GM12878 (cell line): Measurements from ENCODE around the gene MOK. TPM values are rescaled to one million over a fixed set of nuclear protein-coding genes. Genes with fewer than 3 reads are reported as not detected.

Experiments used
- ATAC-seq: fragments of 200-7000 bp; cut with Tn5 transposase; 3 replicates; pipeline ENCODE4 v1.9.1; 2020; ENCODE audit warnings: mild to moderate bottlenecking, moderate library complexity
- BruUV-seq: library from RNA; stranded (reverse); fragments of 400-500 nt; replicated peaks from 2 replicates; lab custom pipeline; 2021; lab: Mats Ljungman, UMichigan
- CTCF ChIA-PET: fragments of 300-600 bp; sonication (Branson Sonifier 250); formaldehyde crosslinking; extraction: SDS; loops from one replicate; lab custom pipeline; 2021; ENCODE audit warnings: inconsistent platforms; lab: Yijun Ruan, JAX
- POLR2A ChIA-PET: fragments of 350-600 bp; formaldehyde crosslinking; extraction: SDS; loops from one replicate; lab custom pipeline; 2021; ENCODE audit warnings: inconsistent platforms; lab: Charles Lee
- RAD21 ChIA-PET: fragments of 300-600 bp; sonication (Branson Sonifier 250); formaldehyde crosslinking; loops from one replicate; lab custom pipeline; 2023; ENCODE audit warnings: antibody characterized with exemption; ENCODE audit not compliant: unreplicated experiment; lab: Charles Lee
- SMC1A ChIA-PET: fragments of 300-600 bp; sonication (Branson Sonifier 250); formaldehyde crosslinking; loops from one replicate; lab custom pipeline; 2023; ENCODE audit not compliant: unreplicated experiment, uncharacterized antibody; lab: Charles Lee
- DNase-seq: peaks from one replicate; pipeline ENCODE4 v3.0.0-alpha.2; 2011; ENCODE audit warnings: low read depth, low spot score
- FAIRE-seq: peaks from 3 replicates; lab custom pipeline; 2011; peaks lifted over from hg19 to GRCh38; lab: Jason Lieb, UNC
- H2AFZ ChIP-seq: 2 replicates; pipeline ENCODE4 v1.6.0; 2011; ENCODE audit warnings: low read depth, low read length, control low read depth; ENCODE audit not compliant: control insufficient read depth
- H3K27ac ChIP-seq: 2 replicates; pipeline ENCODE4 v1.5.1; 2011; ENCODE audit warnings: control low read depth; ENCODE audit not compliant: control insufficient read depth, insufficient read depth
- H3K27me3 ChIP-seq, 2 experiments: replicated peaks in 1 of 2; 2 replicates each; pipeline versions ENCODE4 v1.6.0 to v1.6.1; 2011; ENCODE audit warnings: low read length in 1 of 2; ENCODE audit not compliant: control insufficient read depth in 2 of 2, insufficient read depth in 2 of 2
- H3K36me3 ChIP-seq, 2 experiments: 2 replicates each; pipeline ENCODE4 v1.5.1; 2011; ENCODE audit warnings: low read length in 1 of 2; ENCODE audit not compliant: control insufficient read depth in 2 of 2, insufficient read depth in 2 of 2
- H3K4me1 ChIP-seq: 2 replicates; pipeline ENCODE4 v1.6.1; 2011; ENCODE audit warnings: mild to moderate bottlenecking, low read length, moderate library complexity, mixed read lengths; ENCODE audit not compliant: control insufficient read depth, insufficient read depth
- H3K4me2 ChIP-seq: 2 replicates; pipeline ENCODE4 v1.6.0; 2011; ENCODE audit warnings: control low read depth; ENCODE audit not compliant: control insufficient read depth, insufficient read depth
- H3K4me3 ChIP-seq: fragments of 200-600 bp; sonication (generic); 2 replicates; pipeline ENCODE4 v1.5.1; 2016
- H3K79me2 ChIP-seq: 2 replicates; pipeline ENCODE4 v1.6.0; 2011; ENCODE audit warnings: low read length; ENCODE audit not compliant: control insufficient read depth, insufficient read depth
- H3K9ac ChIP-seq: 2 replicates; pipeline ENCODE4 v1.8.0; 2011; ENCODE audit warnings: low read length, control low read depth, mixed read lengths; ENCODE audit not compliant: control insufficient read depth, insufficient read depth
- H3K9me3 ChIP-seq: replicated peaks from 3 replicates; pipeline ENCODE4 v1.5.1; 2011; ENCODE audit warnings: mild to moderate bottlenecking, low read length; ENCODE audit not compliant: control insufficient read depth, insufficient read depth
- H4K20me1 ChIP-seq: 2 replicates; pipeline ENCODE4 v1.6.0; 2011; ENCODE audit not compliant: control insufficient read depth, insufficient read depth
- BRCA1 ChIP-seq: IDR thresholded peaks from 2 replicates; pipeline ENCODE4 v1.6.1; 2011; ENCODE audit warnings: low read depth, low read length, improper control_type of control experiment
- CBX3 ChIP-seq: fragments of 200-600 bp; sonication (generic); IDR thresholded peaks from 2 replicates; pipeline ENCODE4 v1.6.1; 2016; ENCODE audit warnings: low read depth, borderline replicate concordance
- CEBPB ChIP-seq, 2 experiments: fragments of 150-350 bp in 1 of 2; IDR thresholded peaks; 2 replicates each; pipeline ENCODE4 v1.6.1; 2012 to 2014; ENCODE audit warnings: low read depth in 2 of 2, low read length in 2 of 2, borderline replicate concordance in 1 of 2, inconsistent platforms in 1 of 2
- CTCF ChIP-seq, 3 experiments: IDR thresholded peaks in 2 of 3; conservative IDR thresholded peaks in 1 of 3; 2 replicates each; pipeline ENCODE4 v1.5.1; 2011; ENCODE audit warnings: low read depth in 3 of 3, low read length in 3 of 3, mild to moderate bottlenecking in 3 of 3, control low read depth in 2 of 3, moderate library complexity in 2 of 3, inconsistent platforms in 1 of 3, mixed read lengths in 1 of 3; ENCODE audit not compliant: control insufficient read depth in 2 of 3, insufficient read depth in 1 of 3; ENCODE audit errors: extremely low read depth in 1 of 3
- E2F4 ChIP-seq: IDR thresholded peaks from 2 replicates; pipeline ENCODE4 v1.6.1; 2012; ENCODE audit warnings: low read depth, low read length, improper control_type of control experiment
- E4F1 ChIP-seq: fragments of 450-650 bp; IDR thresholded peaks from 2 replicates; pipeline ENCODE4 v1.6.1; 2018; ENCODE audit warnings: borderline replicate concordance, mild to moderate bottlenecking; ENCODE audit not compliant: partially characterized antibody
- GATAD2B ChIP-seq: fragments of 450-650 bp; conservative IDR thresholded peaks from 2 replicates; pipeline ENCODE4 v1.6.1; 2017; ENCODE audit warnings: low read depth, mild to moderate bottlenecking, moderate library complexity
- HDGF ChIP-seq: fragments of 450-650 bp; IDR thresholded peaks from 2 replicates; pipeline ENCODE4 v1.6.1; 2016; ENCODE audit warnings: antibody characterized with exemption
- IKZF2 ChIP-seq, 2 experiments: fragments of 450-650 bp; IDR thresholded peaks; 2 replicates each; pipeline ENCODE4 v1.6.1; 2017; ENCODE audit warnings: mild to moderate bottlenecking in 2 of 2, moderate library complexity in 2 of 2
- KDM1A ChIP-seq: fragments of 200-600 bp; sonication (generic); IDR thresholded peaks from 2 replicates; pipeline ENCODE4 v1.6.1; 2016; ENCODE audit warnings: borderline replicate concordance
- MYB ChIP-seq: fragments of 150-350 bp; IDR thresholded peaks from 2 replicates; pipeline ENCODE4 v1.6.1; 2014; ENCODE audit warnings: mild to moderate bottlenecking, low read depth, low read length, borderline replicate concordance
- NFXL1 ChIP-seq: fragments of 450-650 bp; IDR thresholded peaks from 2 replicates; pipeline ENCODE4 v1.6.1; 2017; ENCODE audit warnings: antibody characterized with exemption, mild to moderate bottlenecking, borderline replicate concordance
- NR2F1 ChIP-seq: fragments of 450-650 bp; conservative IDR thresholded peaks from 2 replicates; pipeline ENCODE4 v1.6.1; 2017; ENCODE audit warnings: mild to moderate bottlenecking
- RAD21 ChIP-seq: IDR thresholded peaks from 2 replicates; pipeline ENCODE4 v1.6.1; 2011; ENCODE audit warnings: mild to moderate bottlenecking, low read depth, low read length, moderate library complexity; ENCODE audit not compliant: insufficient read depth
- SMC3 ChIP-seq: IDR thresholded peaks from 2 replicates; pipeline ENCODE4 v1.6.1; 2011; ENCODE audit warnings: low read length, improper control_type of control experiment, borderline replicate concordance
- ZNF207 ChIP-seq: fragments of 450-650 bp; IDR thresholded peaks from 2 replicates; pipeline ENCODE4 v1.6.1; 2014; ENCODE audit warnings: antibody characterized with exemption, mild to moderate bottlenecking, borderline replicate concordance
- WGBS: methylation state at CpG from one replicate; pipeline ENCODE4 v1.1.6; 2016; ENCODE audit warnings: low lambda C conversion rate; ENCODE audit not compliant: insufficient replicate concordance, insufficient coverage; ENCODE audit errors: missing lambda C conversion rate; 5-methylcytosine and 5-hydroxymethylcytosine counted together
- in situ Hi-C: fragments of 300-500 bp; cut with MboI; formaldehyde crosslinking; loops from 9 replicates; pipeline ENCODE4 v1.14.3; 2018; ENCODE audit warnings: mixed read lengths
- intact Hi-C: fragments of 100-400 bp; cut with micrococcal nuclease; formaldehyde crosslinking; loops from one replicate; pipeline ENCODE4 v1.14.2; 2022; ENCODE audit not compliant: unreplicated experiment
- polyA plus RNA-seq, 11 experiments: library from polyadenylated mRNA; depleted of rRNA in 4 of 11; unstranded in 6 of 11; stranded (reverse) in 5 of 11; fragments of >200 nt; fragmentation: Nextera tagmentation in 4 of 11; fragmentation: Illumina TruSeq in 1 of 11; extraction: Ambion mirVana in 4 of 11; extraction: Trizol in 1 of 11; gene quantifications; 1 replicate in 1 of 11; 2 replicates in 10 of 11; pipeline versions ENCODE4 v1.2.1 to v1.2.3, GENCODE V29; 2011 to 2016; ENCODE audit warnings: inconsistent platforms in 2 of 11, missing spikeins in 2 of 11, low read depth in 1 of 11
- total RNA-seq, 4 experiments: library from RNA; depleted of rRNA in 3 of 4; stranded (reverse); fragments of >200 nt in 3 of 4; fragmentation: Illumina TruSeq in 1 of 4; extraction: Trizol in 1 of 4; gene quantifications; 2 replicates each; pipeline versions ENCODE4 v1.2.1 to v1.2.3, GENCODE V29; 2013 to 2021

MOK gene
- total and polyA plus RNA-seq, 10 of the 15 experiments (the other 5 are each of a cell fraction or from before 2014, with no cell fraction given), result 0.10 to 3.0 (median 1.4) TPM

- ChIA-PET CTCF (no interaction called here), POLR2A (no interaction called here), RAD21 (no interaction called here), SMC1A (no interaction called here)
- no peaks in the 10 kb centered on the region for H3K27me3 ChIP-seq
- FAIRE-seq (no peak), DNase-seq (no peak), ATAC-seq (no peak)
- no peaks in the 10 kb centered on the region for H3K79me2 ChIP-seq
- TF ChIP-seq KDM1A (no peak), E4F1 (no peak), BRCA1 (no peak), NR2F1 (no peak), NFXL1 (no peak), CTCF (IDR thresholded peaks at IDR 0.05 in 2 of 3, conservative IDR thresholded peaks at IDR 0.05 in 1 of 3; ENCODE audit: control insufficient read depth in 2 of 3, extremely low read depth in 1 of 3, insufficient read depth in 1 of 3, low read depth in 3 of 3, low read length in 3 of 3) (no peak), RAD21 (no peak), SMC3 (no peak), ZNF207 (no peak), CBX3 (no peak), GATAD2B (no peak), IKZF2 (IDR thresholded peaks at IDR 0.05) (no peak), HDGF (no peak), E2F4 (no peak), CEBPB (IDR thresholded peaks at IDR 0.05; ENCODE audit: borderline replicate concordance in 1 of 2, low read depth in 2 of 2, low read length in 2 of 2) (no peak), MYB (no peak)
- H3K27ac ChIP-seq, result no peak overlapping the region
- no peaks in the 10 kb centered on the region for H3K4me1 ChIP-seq
- no peak overlapping the region for H3K4me3 ChIP-seq
- no peak overlapping the region for H3K4me2 ChIP-seq
- H3K9ac ChIP-seq, result no peak overlapping the region
- H3K9me3 ChIP-seq, result no peaks in the 10 kb centered on the region
- peaks cover 0 to 3% of the 10 kb centered on the region in 2 experiments; a peak in 2 of 4 replicates for H3K36me3 ChIP-seq
- no peak overlapping the region for H2AFZ ChIP-seq
- intact Hi-C loops (no loop called here), in situ Hi-C loops (no loop called here)
- no peaks in the 10 kb centered on the region for H4K20me1 ChIP-seq
- WGBS, result over 99% methylated on average over 8 of the region's 8 CpGs
- no TSS peak for BruUV-seq
Measured at GRCh38 chr14:102330806-102331205, 25.8 kb upstream of the MOK start.
